Liver (tissue), 9 donors: ENCODE data around the gene ZYX. TPM values are rescaled to one million over a fixed set of nuclear protein-coding genes. Genes with fewer than 3 reads are reported as not detected.

Experiments used
- DNase-seq: peaks from one replicate; pipeline ENCODE4 v3.0.0-alpha.2; 2017; ENCODE audit warnings: low spot score
- H3K27ac ChIP-seq, 2 donors: one replicate each; pipeline ENCODE4 v1.7.0; 2013; ENCODE audit warnings: inconsistent platforms in 2 of 2, low read length in 2 of 2, control low read depth in 1 of 2, low read depth in 1 of 2, mild to moderate bottlenecking in 1 of 2
- H3K27me3 ChIP-seq, 4 donors: one replicate each; pipeline versions ENCODE4 v1.6.1 to v1.7.0; 2013; ENCODE audit warnings: low read length in 3 of 4, inconsistent platforms in 1 of 4, mild to moderate bottlenecking in 1 of 4, moderate library complexity in 1 of 4; ENCODE audit not compliant: control insufficient read depth in 4 of 4, insufficient read depth in 4 of 4
- H3K36me3 ChIP-seq, 4 donors: one replicate each; pipeline versions ENCODE4 v1.6.1 to v1.7.0; 2013; ENCODE audit warnings: low read length in 3 of 4, mild to moderate bottlenecking in 3 of 4, low read depth in 1 of 4, moderate library complexity in 1 of 4; ENCODE audit not compliant: control insufficient read depth in 4 of 4, insufficient read depth in 3 of 4
- H3K4me1 ChIP-seq, 4 donors: one replicate each; pipeline versions ENCODE4 v1.6.1 to v1.7.0; 2013; ENCODE audit warnings: low read length in 3 of 4, mild to moderate bottlenecking in 3 of 4, moderate library complexity in 1 of 4; ENCODE audit not compliant: control insufficient read depth in 4 of 4, insufficient read depth in 4 of 4
- H3K4me3 ChIP-seq, 3 donors: one replicate each; pipeline versions ENCODE4 v1.6.1 to v1.7.0; 2013; ENCODE audit warnings: low read length in 3 of 3, control low read depth in 1 of 3, low read depth in 1 of 3, mild to moderate bottlenecking in 1 of 3
- H3K9ac ChIP-seq, 2 donors: one replicate each; pipeline ENCODE4 v1.7.0; 2013; ENCODE audit warnings: low read length in 2 of 2, mild to moderate bottlenecking in 2 of 2, moderate library complexity in 2 of 2, control low read depth in 1 of 2, low read depth in 1 of 2
- H3K9me3 ChIP-seq, 4 donors: one replicate each; pipeline versions ENCODE4 v1.6.1 to v1.7.0; 2013; ENCODE audit warnings: low read length in 3 of 4; ENCODE audit not compliant: control insufficient read depth in 4 of 4
- ATF3 ChIP-seq: IDR thresholded peaks from 2 replicates; pipeline ENCODE4 v1.6.1; 2016; ENCODE audit warnings: antibody characterized with exemption
- EGR1 ChIP-seq, 2 donors: IDR thresholded peaks; 2 replicates each; pipeline ENCODE4 v1.6.1; 2016 to 2018; ENCODE audit warnings: antibody characterized with exemption in 2 of 2, low read depth in 2 of 2
- FOXA1 ChIP-seq: IDR thresholded peaks from 2 replicates; pipeline ENCODE4 v1.6.1; 2016; ENCODE audit warnings: antibody characterized with exemption
- FOXA2 ChIP-seq: IDR thresholded peaks from 2 replicates; pipeline ENCODE4 v1.6.1; 2016; ENCODE audit warnings: antibody characterized with exemption
- GABPA ChIP-seq, 2 donors: IDR thresholded peaks in 1 of 2; conservative IDR thresholded peaks in 1 of 2; 2 replicates each; pipeline ENCODE4 v1.6.1; 2016; ENCODE audit warnings: antibody characterized with exemption in 2 of 2, mild to moderate bottlenecking in 1 of 2, moderate library complexity in 1 of 2
- HNF4A ChIP-seq, 2 donors: conservative IDR thresholded peaks; 2 replicates each; pipeline ENCODE4 v1.6.1; 2016; ENCODE audit warnings: antibody characterized with exemption in 2 of 2, mild to moderate bottlenecking in 2 of 2
- HNF4G ChIP-seq: IDR thresholded peaks from 2 replicates; pipeline ENCODE4 v1.6.1; 2016; ENCODE audit warnings: antibody characterized with exemption
- JUND ChIP-seq, 2 donors: IDR thresholded peaks; 2 replicates each; pipeline ENCODE4 v1.6.1; 2016; ENCODE audit warnings: antibody characterized with exemption in 2 of 2
- MAX ChIP-seq: IDR thresholded peaks from 2 replicates; pipeline ENCODE4 v1.6.1; 2016; ENCODE audit warnings: antibody characterized with exemption
- NR2F2 ChIP-seq: IDR thresholded peaks from 2 replicates; pipeline ENCODE4 v1.6.1; 2016; ENCODE audit warnings: antibody characterized with exemption
- RAD21 ChIP-seq, 2 donors: IDR thresholded peaks; 2 replicates each; pipeline ENCODE4 v1.6.1; 2016; ENCODE audit warnings: antibody characterized with exemption in 2 of 2, mild to moderate bottlenecking in 2 of 2
- REST ChIP-seq: IDR thresholded peaks from 2 replicates; pipeline ENCODE4 v1.6.1; 2016; ENCODE audit warnings: antibody characterized with exemption, mild to moderate bottlenecking
- RXRA ChIP-seq, 2 donors: IDR thresholded peaks; 2 replicates each; pipeline ENCODE4 v1.6.1; 2017 to 2018; ENCODE audit warnings: antibody characterized with exemption in 2 of 2, mild to moderate bottlenecking in 1 of 2
- SP1 ChIP-seq: IDR thresholded peaks from 2 replicates; pipeline ENCODE4 v1.6.1; 2018; ENCODE audit warnings: antibody characterized with exemption, mild to moderate bottlenecking
- TAF1 ChIP-seq: conservative IDR thresholded peaks from 2 replicates; pipeline ENCODE4 v1.6.1; 2016; ENCODE audit warnings: antibody characterized with exemption, mild to moderate bottlenecking
- YY1 ChIP-seq: IDR thresholded peaks from 2 replicates; pipeline ENCODE4 v1.6.1; 2016; ENCODE audit warnings: antibody characterized with exemption, mild to moderate bottlenecking
- WGBS: extraction: QIAGEN DNeasy Blood & Tissue Kit; methylation state at CpG from one replicate; pipeline ENCODE4 v1.1.7; 2013; 5-methylcytosine and 5-hydroxymethylcytosine counted together
- polyA plus RNA-seq, 2 donors: library from polyadenylated mRNA; stranded (reverse) in 1 of 2; unstranded in 1 of 2; fragments of 200-250 nt in 1 of 2; fragments of >200 nt in 1 of 2; fragmentation: Nextera tagmentation in 1 of 2; extraction: Ambion mirVana in 1 of 2; gene quantifications; one replicate each; pipeline versions ENCODE4 v1.2.1 to v1.2.3, GENCODE V29; 2013 to 2015
- total RNA-seq, 2 donors: library from RNA; depleted of rRNA; stranded (reverse); fragments of >200 nt; gene quantifications; one replicate each; pipeline ENCODE4 v1.2.3, GENCODE V29; 2014
- TF ChIP-seq, protein P1 (sequence below): IDR thresholded peaks from 2 replicates; pipeline ENCODE4 v1.6.1; 2016; ENCODE audit warnings: antibody characterized with exemption
- TF ChIP-seq, protein P2 (sequence below): fragments of 150-350 bp; IDR thresholded peaks from 2 replicates; pipeline ENCODE4 v1.5.1; 2017; ENCODE audit warnings: improper control_type of control experiment, low read depth, low read length; ENCODE audit not compliant: missing input control
- donor health status: healthy.
- donor health status: healthy.
- donor health status: healthy.
- donor health status: healthy.
- donor health status: healthy.

The ZYX gene
- total and polyA plus RNA-seq, 4 donors = 15.4 to 49.7 (median 16.5) TPM

DNA sequence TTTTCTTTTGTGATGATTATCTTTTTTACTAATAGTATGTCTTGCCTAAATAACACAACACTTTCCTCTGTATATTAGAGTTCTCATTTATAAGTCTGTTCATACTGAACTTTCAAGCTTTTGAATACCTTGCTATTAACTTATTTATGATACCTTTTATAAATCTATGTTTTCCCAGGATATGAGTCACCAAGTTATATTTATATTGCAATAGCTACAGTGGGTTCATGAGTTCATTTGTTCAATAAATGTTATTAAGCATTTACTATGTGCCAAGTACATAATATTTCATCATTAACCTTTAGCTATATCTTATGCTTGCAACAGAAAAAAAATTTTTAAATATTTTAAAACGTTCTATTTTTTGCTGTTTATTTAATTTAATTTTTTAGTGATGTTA lies 46.9 kb upstream of the ZYX start:
- WGBS = 34% methylated on average over 1 of the region's 1 CpG
- no peak for DNase-seq
- H3K27ac ChIP-seq = no peak overlapping the region
- no peak overlapping the region for H3K9ac ChIP-seq
- no peaks in the 10 kb centered on the region for H3K36me3 ChIP-seq
- no peak for TF ChIP-seq EGR1 (IDR thresholded peaks at IDR 0.05; ENCODE audit: low read depth in 2 of 2)
- TF ChIP-seq FOXA2 = no peak
- TF ChIP-seq RAD21 (IDR thresholded peaks at IDR 0.05) = no peak
- TF ChIP-seq RXRA (IDR thresholded peaks at IDR 0.05) = no peak
- no peak for TF ChIP-seq NR2F2
- no peak for TF ChIP-seq FOXA1
- no peak for TF ChIP-seq TAF1
- no peak for TF ChIP-seq GABPA (IDR thresholded peaks at IDR 0.05 in 1 of 2, conservative IDR thresholded peaks at IDR 0.05 in 1 of 2)
- TF ChIP-seq ATF3 = no peak
- TF ChIP-seq, protein P1, sequence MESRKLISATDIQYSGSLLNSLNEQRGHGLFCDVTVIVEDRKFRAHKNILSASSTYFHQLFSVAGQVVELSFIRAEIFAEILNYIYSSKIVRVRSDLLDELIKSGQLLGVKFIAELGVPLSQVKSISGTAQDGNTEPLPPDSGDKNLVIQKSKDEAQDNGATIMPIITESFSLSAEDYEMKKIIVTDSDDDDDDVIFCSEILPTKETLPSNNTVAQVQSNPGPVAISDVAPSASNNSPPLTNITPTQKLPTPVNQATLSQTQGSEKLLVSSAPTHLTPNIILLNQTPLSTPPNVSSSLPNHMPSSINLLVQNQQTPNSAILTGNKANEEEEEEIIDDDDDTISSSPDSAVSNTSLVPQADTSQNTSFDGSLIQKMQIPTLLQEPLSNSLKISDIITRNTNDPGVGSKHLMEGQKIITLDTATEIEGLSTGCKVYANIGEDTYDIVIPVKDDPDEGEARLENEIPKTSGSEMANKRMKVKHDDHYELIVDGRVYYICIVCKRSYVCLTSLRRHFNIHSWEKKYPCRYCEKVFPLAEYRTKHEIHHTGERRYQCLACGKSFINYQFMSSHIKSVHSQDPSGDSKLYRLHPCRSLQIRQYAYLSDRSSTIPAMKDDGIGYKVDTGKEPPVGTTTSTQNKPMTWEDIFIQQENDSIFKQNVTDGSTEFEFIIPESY = no peak
- TF ChIP-seq HNF4A (conservative IDR thresholded peaks at IDR 0.05) = no peak
- no peak for TF ChIP-seq JUND (IDR thresholded peaks at IDR 0.05)
- TF ChIP-seq YY1 = no peak
- no peak for TF ChIP-seq HNF4G
- TF ChIP-seq MAX = no peak
- no peak for TF ChIP-seq REST
- TF ChIP-seq SP1 = no peak
- no peak overlapping the region for H3K4me3 ChIP-seq
- no peaks in the 10 kb centered on the region for H3K4me1 ChIP-seq
- H3K27me3 ChIP-seq = no peaks in the 10 kb centered on the region
- no peaks in the 10 kb centered on the region for H3K9me3 ChIP-seq

DNA sequence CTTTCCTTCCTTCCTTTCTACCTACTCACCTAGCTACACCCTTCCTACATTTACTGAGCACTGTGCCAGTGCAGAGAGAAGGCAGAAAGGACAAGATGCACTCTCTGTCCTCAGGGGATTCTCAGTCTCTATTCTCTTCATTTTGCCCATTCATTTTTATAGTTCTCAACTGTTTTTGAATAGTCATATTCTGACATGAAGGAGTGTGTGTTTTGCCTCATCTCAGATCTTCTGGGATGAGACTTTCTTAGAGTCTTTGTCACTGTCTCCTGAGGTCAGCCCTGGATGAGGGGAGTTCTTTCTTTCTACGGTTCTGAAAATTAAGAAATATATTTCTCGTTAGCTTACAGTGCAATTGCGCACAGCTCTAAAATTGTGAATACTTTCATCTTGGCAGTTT lies 43.9 kb upstream of the ZYX start:
- WGBS = 92% methylated on average over 3 of the region's 3 CpGs
- H3K4me3 ChIP-seq = no peak overlapping the region
- no peaks in the 10 kb centered on the region for H3K9me3 ChIP-seq
- TF ChIP-seq, protein P2, sequence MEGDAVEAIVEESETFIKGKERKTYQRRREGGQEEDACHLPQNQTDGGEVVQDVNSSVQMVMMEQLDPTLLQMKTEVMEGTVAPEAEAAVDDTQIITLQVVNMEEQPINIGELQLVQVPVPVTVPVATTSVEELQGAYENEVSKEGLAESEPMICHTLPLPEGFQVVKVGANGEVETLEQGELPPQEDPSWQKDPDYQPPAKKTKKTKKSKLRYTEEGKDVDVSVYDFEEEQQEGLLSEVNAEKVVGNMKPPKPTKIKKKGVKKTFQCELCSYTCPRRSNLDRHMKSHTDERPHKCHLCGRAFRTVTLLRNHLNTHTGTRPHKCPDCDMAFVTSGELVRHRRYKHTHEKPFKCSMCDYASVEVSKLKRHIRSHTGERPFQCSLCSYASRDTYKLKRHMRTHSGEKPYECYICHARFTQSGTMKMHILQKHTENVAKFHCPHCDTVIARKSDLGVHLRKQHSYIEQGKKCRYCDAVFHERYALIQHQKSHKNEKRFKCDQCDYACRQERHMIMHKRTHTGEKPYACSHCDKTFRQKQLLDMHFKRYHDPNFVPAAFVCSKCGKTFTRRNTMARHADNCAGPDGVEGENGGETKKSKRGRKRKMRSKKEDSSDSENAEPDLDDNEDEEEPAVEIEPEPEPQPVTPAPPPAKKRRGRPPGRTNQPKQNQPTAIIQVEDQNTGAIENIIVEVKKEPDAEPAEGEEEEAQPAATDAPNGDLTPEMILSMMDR = no peak
- TF ChIP-seq NR2F2 (no peak), ATF3 (no peak), EGR1 (IDR thresholded peaks at IDR 0.05; ENCODE audit: low read depth in 2 of 2) (no peak), SP1 (no peak), TAF1 (no peak), HNF4A (conservative IDR thresholded peaks at IDR 0.05) (no peak), JUND (IDR thresholded peaks at IDR 0.05) (no peak), YY1 (no peak), RAD21 (IDR thresholded peaks at IDR 0.05) (no peak), FOXA2 (no peak), GABPA (IDR thresholded peaks at IDR 0.05 in 1 of 2, conservative IDR thresholded peaks at IDR 0.05 in 1 of 2) (no peak), MAX (no peak), HNF4G (no peak), RXRA (IDR thresholded peaks at IDR 0.05) (no peak)
- TF ChIP-seq, protein P1 = no peak

More for the DNA sequence above, 43.9 kb upstream of the ZYX start:
- Histone ChIP-seq H3K9ac (no peak overlapping the region), H3K27ac (no peak overlapping the region), H3K36me3 (no peaks in the 10 kb centered on the region), H3K27me3 (no peaks in the 10 kb centered on the region), H3K4me1 (no peaks in the 10 kb centered on the region)
- DNase-seq = no peak
